GM18526 (cell line): Measurements from ENCODE around the gene URB1.

Source experiments
- POLR2A ChIP-seq: IDR thresholded peaks from 3 replicates; pipeline ENCODE4 v1.6.1; 2011; ENCODE audit not compliant: insufficient read length; ENCODE audit errors: extremely low read depth

Gene URB1

GRCh38 chr21:32388306-32388705, 4.5 kb downstream of the URB1 start:
- TF ChIP-seq POLR2A, result no peak

- TF ChIP-seq POLR2A, result no peak
Observed at GRCh38 chr21:32387151-32387550, 5.7 kb downstream of the URB1 start.

GRCh38 chr21:32386195-32386870, 6.5 kb downstream of the URB1 start:
- TF ChIP-seq POLR2A, result no peak

- no peak for TF ChIP-seq POLR2A
Observed at GRCh38 chr21:32383812-32384211, 9.0 kb downstream of the URB1 start.

GRCh38 chr21:32382108-32382644, 10.6 kb downstream of the URB1 start:
- TF ChIP-seq POLR2A, result no peak

GRCh38 chr21:32381571-32381970, 11.2 kb downstream of the URB1 start:
- TF ChIP-seq POLR2A, result no peak

GRCh38 chr21:32380940-32381339, 11.9 kb downstream of the URB1 start:
- TF ChIP-seq POLR2A, result no peak

- no peak for TF ChIP-seq POLR2A
Observed at GRCh38 chr21:32378956-32379355, 13.9 kb downstream of the URB1 start.

GRCh38 chr21:32377991-32378390, 14.8 kb downstream of the URB1 start:
- no peak for TF ChIP-seq POLR2A

- no peak for TF ChIP-seq POLR2A
Observed at GRCh38 chr21:32377506-32377905, 15.3 kb downstream of the URB1 start.

GRCh38 chr21:32372755-32373154, 20.1 kb downstream of the URB1 start:
- no peak for TF ChIP-seq POLR2A

GRCh38 chr21:32371913-32372314, 20.9 kb downstream of the URB1 start:
- TF ChIP-seq POLR2A, result no peak

- no peak for TF ChIP-seq POLR2A
Observed at GRCh38 chr21:32370998-32371766, 21.6 kb downstream of the URB1 start.

- no peak for TF ChIP-seq POLR2A
Observed at GRCh38 chr21:32368386-32368785, 24.4 kb downstream of the URB1 start.

- no peak for TF ChIP-seq POLR2A
Observed at GRCh38 chr21:32367158-32367557, 25.7 kb downstream of the URB1 start.

GRCh38 chr21:32366191-32366590, 26.6 kb downstream of the URB1 start:
- TF ChIP-seq POLR2A, result no peak
